ENCODE measurements around the gene GAPDH. TPM values are rescaled to one million over a fixed set of nuclear protein-coding genes. Genes with fewer than 3 reads are reported as not detected.
"Not testable (repeated sequence)": the region's sequence is repeated elsewhere in the genome, so short reads cannot be mapped to it uniquely, and the experiment has no call there.

The GAPDH gene
- total RNA-seq, 1 donor from 2014 or later, result 4,334 TPM

DNA sequence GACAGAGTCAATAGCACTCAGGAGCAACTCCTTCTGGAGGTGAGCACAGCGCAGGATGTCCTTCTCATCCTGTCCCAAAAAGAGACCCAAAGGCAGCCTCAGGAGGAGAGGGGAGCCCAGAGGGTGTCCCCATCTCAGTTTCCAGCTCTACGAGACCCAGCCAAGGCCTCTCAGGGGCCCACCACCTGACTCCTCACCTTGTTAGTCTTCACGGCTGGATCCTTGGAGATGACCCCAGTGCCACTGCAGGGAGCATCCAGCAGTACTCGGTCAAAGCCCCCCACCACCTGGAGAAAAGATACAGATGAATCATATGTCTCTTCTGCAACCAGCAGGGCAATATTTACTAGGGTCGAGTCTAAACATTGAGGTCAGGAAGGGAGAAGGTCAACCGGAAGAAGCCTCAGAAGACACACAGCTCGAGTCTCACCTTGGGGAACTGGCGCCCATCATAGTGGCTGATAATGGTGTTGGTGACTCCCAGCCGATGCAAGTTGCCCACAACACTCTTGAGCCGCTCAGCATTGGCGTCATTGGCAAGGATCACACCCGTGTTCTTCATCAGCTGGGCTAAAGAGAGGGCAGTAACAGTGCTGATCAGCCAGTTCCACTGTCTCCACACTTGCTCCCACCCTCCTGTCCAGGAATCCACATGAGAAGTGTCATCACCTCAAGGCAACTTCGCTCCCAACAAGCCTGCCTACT is 26.3 kb downstream of the GAPDH start:
- DNase-seq (ENCODE audit: low read depth in 2 of 2), result no peak

DNA sequence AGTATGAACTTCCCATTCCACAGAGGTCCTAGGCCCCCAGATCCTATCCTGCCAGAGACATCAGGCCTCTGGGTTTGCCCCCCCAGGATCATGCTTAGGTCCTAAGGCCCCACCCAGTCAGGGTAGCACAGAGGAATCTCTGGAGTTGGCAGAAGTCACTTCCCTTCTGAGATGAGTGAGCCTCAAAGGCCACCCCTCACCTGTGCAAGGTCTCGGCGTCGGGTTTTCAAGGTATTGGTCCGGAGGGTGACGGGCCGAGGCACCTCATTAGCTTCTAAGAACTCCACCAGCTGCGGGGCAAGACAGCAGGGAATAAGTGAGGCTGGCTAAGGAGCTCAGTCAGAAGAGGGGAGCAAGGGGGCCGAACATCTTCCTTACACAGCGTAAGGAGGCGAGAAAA is 28.6 kb downstream of the GAPDH start:
- DNase-seq (ENCODE audit: low read depth in 2 of 2), result no peak

DNA sequence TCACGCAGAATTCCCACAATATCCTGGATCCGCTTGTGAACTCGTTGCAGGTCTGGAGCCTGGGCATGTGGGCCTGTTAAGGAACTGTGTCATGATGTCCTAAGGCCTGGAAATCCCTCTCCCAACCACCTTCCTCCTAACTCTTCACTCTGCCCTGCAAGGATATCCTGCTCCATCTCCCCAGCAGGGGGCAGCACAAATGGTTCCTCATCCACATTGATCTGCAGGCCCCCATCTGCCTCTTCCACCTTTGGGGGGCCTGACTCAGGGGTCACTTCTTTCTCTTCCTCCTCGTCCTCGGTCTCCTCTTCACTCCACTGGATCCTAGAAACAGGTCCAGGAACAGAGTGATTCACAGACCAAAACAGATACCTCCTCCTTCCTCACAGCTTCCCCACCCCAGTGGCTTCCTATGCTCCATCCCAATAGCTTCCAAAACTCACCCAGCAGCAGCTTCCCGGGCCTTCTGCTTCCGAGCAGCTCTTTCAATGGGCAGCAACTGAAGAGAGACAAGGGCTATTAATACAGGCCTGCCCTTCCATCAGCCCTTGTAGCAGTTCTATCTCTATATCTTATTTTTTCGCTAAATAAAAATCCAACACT is 29.2 kb downstream of the GAPDH start:
- DNase-seq (ENCODE audit: low read depth in 2 of 2), result peak in 1 of 2 donors; percentile 55

DNA sequence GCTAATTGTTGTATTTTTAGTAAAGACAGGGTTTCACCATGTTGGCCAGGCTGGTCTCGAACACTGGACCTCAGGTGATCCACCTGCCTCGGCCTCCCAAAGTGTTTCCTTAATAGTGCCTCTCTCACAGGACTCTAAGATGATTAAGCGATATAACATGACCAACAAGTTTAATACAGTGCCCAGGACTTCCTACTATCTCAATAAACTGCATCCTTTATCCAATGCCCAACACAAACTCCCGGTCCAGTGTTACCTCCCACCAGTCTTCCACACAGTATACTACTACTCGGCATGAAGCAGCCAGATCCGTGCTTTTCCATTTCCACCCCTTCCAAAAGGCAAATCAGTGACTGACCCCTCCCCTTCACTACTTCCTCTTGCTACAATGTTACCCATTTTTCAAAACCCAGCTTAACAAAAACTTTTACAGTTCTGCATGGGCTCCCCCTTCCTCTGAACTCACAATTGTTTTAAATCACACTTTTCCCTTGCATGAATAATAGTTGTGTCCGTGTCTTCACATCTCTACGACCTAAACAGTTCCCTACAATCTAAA is 32.9 kb downstream of the GAPDH start:
- peak in 1 of 2 donors; percentile 26 for DNase-seq (ENCODE audit: low read depth in 2 of 2)

DNA sequence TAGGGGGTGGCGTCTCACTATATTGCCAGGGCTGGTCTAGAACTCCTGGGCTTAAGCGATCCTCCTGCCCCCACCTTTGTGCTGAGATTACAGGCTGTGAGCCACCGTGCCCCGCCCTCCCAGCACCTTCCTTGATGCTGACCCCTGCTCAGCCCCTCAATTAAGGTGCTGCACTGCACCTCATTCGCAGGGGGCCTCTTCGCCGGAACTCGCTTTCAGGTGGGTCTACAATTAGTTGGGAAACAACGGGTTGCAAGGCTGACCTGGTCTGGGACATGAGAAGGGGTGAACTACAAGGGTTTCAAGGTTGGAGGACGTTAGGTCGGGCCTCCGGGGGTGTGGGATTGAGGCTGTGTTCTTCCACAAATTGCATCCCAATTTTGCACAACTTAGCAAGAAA is 35.0 kb downstream of the GAPDH start:
- DNase-seq (ENCODE audit: low read depth in 2 of 2), result no peak

- no peak for DNase-seq (ENCODE audit: low read depth in 2 of 2)
Measured at GRCh38 chr12:6569786-6570185, 35.5 kb downstream of the GAPDH start.

- peak in 1 of 2 donors; percentile 54 for DNase-seq (ENCODE audit: low read depth in 2 of 2)
Measured at GRCh38 chr12:6570264-6570887, 36.1 kb downstream of the GAPDH start.

DNA sequence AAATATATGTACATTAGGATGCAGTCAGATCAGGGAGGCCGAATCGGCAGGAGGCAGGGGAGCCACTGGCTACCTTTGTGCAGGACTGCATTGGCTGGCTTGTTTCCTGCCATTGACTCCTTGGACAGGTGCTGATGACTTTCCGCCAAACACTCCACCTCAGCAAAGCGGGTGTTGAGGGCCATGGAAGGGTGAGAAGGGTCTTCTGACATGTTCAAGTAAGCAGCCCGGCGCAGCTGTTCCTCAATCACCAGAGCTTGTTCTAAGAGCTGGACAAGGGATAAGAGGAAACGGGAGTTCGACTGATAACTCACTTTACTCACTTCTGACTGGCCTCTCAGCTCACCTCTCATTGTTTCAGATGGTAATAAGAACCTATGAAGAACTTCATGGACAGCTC is 38.7 kb downstream of the GAPDH start:
- no peak for DNase-seq (ENCODE audit: low read depth in 2 of 2)

- no peak for DNase-seq (ENCODE audit: low read depth in 2 of 2)
Measured at GRCh38 chr12:6574576-6575295, 40.4 kb downstream of the GAPDH start.

DNA sequence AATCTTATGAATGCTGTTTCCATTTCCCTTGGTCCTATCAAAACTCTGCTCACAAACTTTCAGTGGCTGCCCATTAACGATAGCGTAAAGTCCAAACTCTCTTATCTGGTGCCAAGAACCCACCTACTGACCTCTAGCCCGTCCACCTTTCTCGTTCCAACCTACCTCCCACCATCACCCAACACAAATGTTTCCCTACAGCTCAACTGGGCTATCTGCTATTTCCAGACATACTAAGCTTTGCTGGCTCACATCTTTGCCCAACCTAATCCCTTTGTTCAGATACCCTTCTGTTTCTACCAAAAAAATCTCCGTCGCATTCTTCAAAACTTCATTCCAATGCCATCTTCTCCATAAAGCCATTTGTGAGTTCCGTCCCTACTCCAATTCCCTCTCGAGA is 41.3 kb downstream of the GAPDH start:
- DNase-seq (ENCODE audit: low read depth in 2 of 2), result no peak

GRCh38 chr12:6582196-6582595 is 47.9 kb downstream of the GAPDH start:
- peak in 1 of 2 donors; percentile 9 for DNase-seq (ENCODE audit: low read depth in 2 of 2)

DNA sequence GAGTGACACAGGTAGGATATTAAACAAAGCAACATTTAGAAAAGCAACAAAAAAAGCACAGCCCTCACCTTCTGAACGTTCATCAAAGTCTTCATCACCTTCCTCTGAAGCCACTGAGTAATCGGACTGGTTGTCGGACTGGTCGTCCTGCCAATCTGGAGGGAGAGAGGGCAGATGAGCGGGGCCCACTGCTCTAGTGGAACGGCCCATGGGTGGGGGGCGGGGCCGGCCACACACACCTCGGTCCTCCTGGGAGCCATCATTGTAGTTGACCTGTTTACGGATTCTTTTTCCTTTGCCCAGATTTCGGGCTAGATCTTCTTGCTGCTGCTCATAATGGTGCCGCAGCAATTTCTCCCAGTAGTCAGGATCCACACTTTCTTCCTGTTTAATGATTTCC is 48.6 kb downstream of the GAPDH start:
- DNase-seq (ENCODE audit: low read depth in 2 of 2), result no peak

DNA sequence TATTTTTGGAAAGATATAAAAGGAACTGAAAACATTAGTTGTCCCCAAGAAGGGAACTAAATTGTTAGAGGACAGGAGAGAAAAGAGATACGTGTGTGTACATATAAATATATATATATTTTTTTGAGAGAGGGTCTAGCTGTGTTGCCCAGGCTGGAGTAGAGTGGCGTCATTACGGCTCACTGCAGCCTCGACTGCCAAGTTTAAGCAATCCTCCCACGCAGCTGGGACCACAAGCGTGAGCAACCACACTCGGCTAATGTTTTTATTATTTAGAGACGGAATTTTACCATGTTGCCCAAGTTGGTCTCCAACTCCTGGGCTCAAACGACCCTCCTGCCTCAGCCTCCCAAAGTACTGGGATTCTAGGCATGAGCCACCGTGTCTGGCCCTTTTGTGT is 50.0 kb downstream of the GAPDH start:
- no peak for DNase-seq (ENCODE audit: low read depth in 2 of 2)

DNA sequence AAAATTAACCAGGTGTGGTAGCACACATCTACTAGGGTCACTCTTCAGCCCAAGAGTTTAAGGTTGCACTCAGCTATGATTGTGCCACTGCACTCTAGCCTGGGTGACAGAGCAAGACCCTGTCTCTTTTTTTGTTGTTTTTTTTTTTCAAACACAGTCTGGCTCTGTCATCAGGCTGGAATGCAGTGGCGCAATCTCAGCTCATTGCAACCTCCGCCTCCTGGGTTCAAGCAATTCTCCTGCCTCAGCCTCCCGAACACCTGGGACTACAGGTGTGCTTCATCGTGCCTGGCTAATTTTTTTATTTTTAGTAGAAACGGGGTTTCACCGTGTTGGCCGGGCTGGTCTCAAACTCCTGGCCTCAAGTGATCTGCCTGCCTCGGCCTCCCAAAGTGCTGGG is 52.3 kb downstream of the GAPDH start:
- not testable (repeated sequence) for DNase-seq (ENCODE audit: low read depth in 2 of 2)

Other genes with a start within 250 kb of the GAPDH start
- gene PLEKHG6, start 223.8 kb upstream of the GAPDH start, total RNA-seq, result not detected in 2 replicates
- 41.7 and 71.4 TPM in 2 replicates for gene TNFRSF1A, start 192.4 kb upstream of the GAPDH start, total RNA-seq
- gene SCNN1A, start 159.0 kb upstream of the GAPDH start, total RNA-seq, result under 0.01 TPM in 2 replicates
- gene LTBR, start 150.4 kb upstream of the GAPDH start, total RNA-seq, result 30.7 and 47.9 TPM in 2 replicates
- not detected in 2 replicates for gene CD27, start 89.6 kb upstream of the GAPDH start, total RNA-seq
- gene TAPBPL, start 82.5 kb upstream of the GAPDH start, total RNA-seq, result 13.5 and 30.0 TPM in 2 replicates
- gene VAMP1, start 63.8 kb upstream of the GAPDH start, total RNA-seq, result 1.5 and 3.3 TPM in 2 replicates
- 70.5 and 106 TPM in 2 replicates for gene MRPL51, start 41.3 kb upstream of the GAPDH start, total RNA-seq
- 22.3 and 52.6 TPM in 2 replicates for gene NCAPD2, start 40.4 kb upstream of the GAPDH start, total RNA-seq
- 8.3 and 15.4 TPM in 2 replicates for gene IFFO1, start 21.5 kb downstream of the GAPDH start, total RNA-seq
- gene NOP2, start 33.8 kb downstream of the GAPDH start, total RNA-seq, result 10.4 and 13.4 TPM in 2 replicates
- 181 and 200 TPM in 2 replicates for gene CHD4, start 72.9 kb downstream of the GAPDH start, total RNA-seq
- gene LPAR5, start 101.4 kb downstream of the GAPDH start, total RNA-seq, result under 0.01 TPM in 1 of 2 replicates, not detected in the other
- gene ACRBP, start 112.9 kb downstream of the GAPDH start, total RNA-seq, result 0.39 and 0.51 TPM in 2 replicates
- gene ING4, start 128.6 kb downstream of the GAPDH start, total RNA-seq, result 31.1 and 41.1 TPM in 2 replicates
- 6.4 and 11.6 TPM in 2 replicates for gene ZNF384, start 154.9 kb downstream of the GAPDH start, total RNA-seq
- gene PIANP, start 166.3 kb downstream of the GAPDH start, total RNA-seq, result not detected in 2 replicates
- 35.8 and 50.4 TPM in 2 replicates for gene COPS7A, start 189.5 kb downstream of the GAPDH start, total RNA-seq
- 76.4 and 115 TPM in 2 replicates for gene MLF2, start 218.6 kb downstream of the GAPDH start, total RNA-seq
- gene PTMS, start 231.8 kb downstream of the GAPDH start, total RNA-seq, result 43.3 and 50.8 TPM in 2 replicates
- gene LAG3, start 238.0 kb downstream of the GAPDH start, total RNA-seq, result under 0.01 and 0.13 TPM in 2 replicates